H54 (cell line): Measurements from ENCODE around the gene CCDC54.

ENCODE experiments used
- DNase-seq: peaks from one replicate; pipeline ENCODE4 v3.0.0; 2011; ENCODE audit warnings: low spot score, mixed read lengths; ENCODE audit not compliant: insufficient read length
- FAIRE-seq: peaks from 3 replicates; lab custom pipeline; 2011; peaks lifted over from hg19 to GRCh38; lab: Jason Lieb, UNC
- POLR2A ChIP-seq: IDR thresholded peaks from 2 replicates; pipeline ENCODE4 v1.6.1; 2011; ENCODE audit warnings: low read depth, mild to moderate bottlenecking, low read length

CCDC54 gene

GRCh38 chr3:107408513-107408912 is 31.3 kb downstream of the CCDC54 start:
- FAIRE-seq, result no peak
- DNase-seq, result no peak
- no peak for TF ChIP-seq POLR2A

- no peak for DNase-seq
- TF ChIP-seq POLR2A, result no peak
- FAIRE-seq, result no peak
These were observed 32.1 kb downstream of the CCDC54 start for GRCh38 chr3:107409365-107409764.

- TF ChIP-seq POLR2A, result no peak
- DNase-seq (no peak), FAIRE-seq (no peak)
These were observed 33.4 kb downstream of the CCDC54 start for GRCh38 chr3:107410606-107411005.

GRCh38 chr3:107411056-107411455 is 33.8 kb downstream of the CCDC54 start:
- TF ChIP-seq POLR2A, result no peak
- DNase-seq (no peak), FAIRE-seq (no peak)

- FAIRE-seq (peak; percentile 50), DNase-seq (no peak)
- TF ChIP-seq POLR2A, result no peak
These were observed 34.5 kb downstream of the CCDC54 start for GRCh38 chr3:107411779-107412178.

- FAIRE-seq (no peak), DNase-seq (no peak)
- no peak for TF ChIP-seq POLR2A
These were observed 35.1 kb downstream of the CCDC54 start for GRCh38 chr3:107412376-107412775.

- no peak for DNase-seq
- TF ChIP-seq POLR2A, result no peak
- FAIRE-seq, result no peak
These were observed 36.0 kb downstream of the CCDC54 start for GRCh38 chr3:107413264-107413663.

GRCh38 chr3:107414325-107414964 is 37.2 kb downstream of the CCDC54 start:
- DNase-seq, result no peak
- no peak for FAIRE-seq
- no peak for TF ChIP-seq POLR2A

- TF ChIP-seq POLR2A, result no peak
- FAIRE-seq, result no peak
- DNase-seq, result no peak
These were observed 38.9 kb downstream of the CCDC54 start for GRCh38 chr3:107416138-107416537.

GRCh38 chr3:107416886-107417285 is 39.6 kb downstream of the CCDC54 start:
- FAIRE-seq, result no peak
- DNase-seq, result no peak
- TF ChIP-seq POLR2A, result no peak

GRCh38 chr3:107421170-107421792 is 44.0 kb downstream of the CCDC54 start:
- TF ChIP-seq POLR2A, result no peak
- FAIRE-seq (peak; percentile 82), DNase-seq (peak; percentile 20)

- TF ChIP-seq POLR2A, result no peak
- peak; percentile 30 for FAIRE-seq
These were observed 44.6 kb downstream of the CCDC54 start for GRCh38 chr3:107421881-107422280.

GRCh38 chr3:107425033-107425432 is 47.8 kb downstream of the CCDC54 start:
- DNase-seq, result no peak
- FAIRE-seq, result no peak
- no peak for TF ChIP-seq POLR2A

More at GRCh38 chr3:107421881-107422280, 44.6 kb downstream of the CCDC54 start:
- no peak for DNase-seq

GRCh38 chr3:107426223-107426622 is 49.0 kb downstream of the CCDC54 start:
- DNase-seq, result no peak
- no peak for TF ChIP-seq POLR2A
- FAIRE-seq, result no peak
